HG03378 (cell line): ENCODE results near the gene CIITA.
A peak's percentile ranks its signal among the peaks of the same experiment; 100 is the strongest.
"Not testable (repeated sequence)": the region's sequence is repeated elsewhere in the genome, so short reads cannot be mapped to it uniquely, and the experiment has no call there.

Experiments
- ATAC-seq: cut with Tn5 transposase; IDR thresholded peaks from one replicate; pipeline ENCODE4 v1.9.1; 2021; ENCODE audit warnings: mild to moderate bottlenecking, moderate library complexity; ENCODE audit not compliant: unreplicated experiment

The CIITA gene

DNA sequence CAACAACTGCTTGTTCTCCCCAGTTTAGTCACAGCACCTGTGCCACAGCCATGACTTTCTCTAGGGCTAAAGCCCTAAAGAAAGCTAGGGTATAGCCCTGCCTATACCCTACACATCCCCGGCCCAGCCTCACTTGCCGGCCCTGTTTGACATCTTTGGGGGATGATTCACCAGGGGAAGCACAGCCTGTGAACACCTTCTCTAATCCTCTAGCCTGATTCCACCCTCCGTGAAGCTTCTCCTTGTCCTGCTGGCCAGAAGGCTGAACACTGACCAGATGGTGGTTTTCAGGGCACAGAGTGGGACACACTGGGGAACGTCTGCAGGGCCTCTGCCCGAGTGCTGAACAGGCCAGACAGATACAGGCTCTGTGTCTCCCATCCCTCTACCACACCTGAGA is 73.4 kb downstream of the CIITA start:
- no peak for ATAC-seq

DNA sequence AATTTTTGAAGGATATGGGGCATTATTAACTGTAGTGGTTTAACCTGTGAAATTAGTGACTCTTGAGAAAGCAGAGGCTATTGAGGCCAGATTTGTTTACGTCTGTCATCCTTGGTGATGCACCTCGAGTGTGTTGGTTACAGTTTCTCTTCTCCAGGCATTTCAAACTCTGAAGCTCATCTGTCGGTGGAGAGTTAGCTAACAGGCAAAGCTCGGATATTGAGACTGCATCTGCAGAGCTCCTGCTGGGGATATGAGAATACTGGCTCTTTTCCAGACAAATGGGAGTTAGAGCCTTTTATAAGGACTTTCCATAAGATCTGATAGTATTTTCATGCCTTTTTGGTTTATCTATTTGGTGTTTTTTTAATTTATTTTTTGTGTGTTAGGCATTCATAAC is 74.0 kb downstream of the CIITA start:
- ATAC-seq, result no peak

DNA sequence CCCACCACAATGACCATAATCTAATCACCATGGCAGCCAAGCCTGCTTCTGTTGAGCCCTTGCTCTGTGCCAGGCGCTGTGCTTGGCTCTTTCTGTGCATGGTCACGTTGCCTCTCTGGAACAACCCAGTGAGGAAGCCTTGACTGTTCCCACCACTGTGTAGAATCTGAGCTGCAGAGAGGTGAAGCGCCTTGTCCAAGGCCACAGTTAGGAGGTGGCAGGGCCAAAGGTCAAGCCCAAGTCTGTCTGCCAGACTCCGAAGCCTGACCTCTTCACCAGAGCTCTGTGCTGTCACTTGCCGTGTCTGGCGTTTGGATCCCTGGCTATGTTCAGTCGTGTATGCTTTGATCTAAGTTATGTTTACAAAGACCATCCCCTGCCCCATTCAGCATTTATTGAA is 77.9 kb downstream of the CIITA start:
- ATAC-seq, result no peak

DNA sequence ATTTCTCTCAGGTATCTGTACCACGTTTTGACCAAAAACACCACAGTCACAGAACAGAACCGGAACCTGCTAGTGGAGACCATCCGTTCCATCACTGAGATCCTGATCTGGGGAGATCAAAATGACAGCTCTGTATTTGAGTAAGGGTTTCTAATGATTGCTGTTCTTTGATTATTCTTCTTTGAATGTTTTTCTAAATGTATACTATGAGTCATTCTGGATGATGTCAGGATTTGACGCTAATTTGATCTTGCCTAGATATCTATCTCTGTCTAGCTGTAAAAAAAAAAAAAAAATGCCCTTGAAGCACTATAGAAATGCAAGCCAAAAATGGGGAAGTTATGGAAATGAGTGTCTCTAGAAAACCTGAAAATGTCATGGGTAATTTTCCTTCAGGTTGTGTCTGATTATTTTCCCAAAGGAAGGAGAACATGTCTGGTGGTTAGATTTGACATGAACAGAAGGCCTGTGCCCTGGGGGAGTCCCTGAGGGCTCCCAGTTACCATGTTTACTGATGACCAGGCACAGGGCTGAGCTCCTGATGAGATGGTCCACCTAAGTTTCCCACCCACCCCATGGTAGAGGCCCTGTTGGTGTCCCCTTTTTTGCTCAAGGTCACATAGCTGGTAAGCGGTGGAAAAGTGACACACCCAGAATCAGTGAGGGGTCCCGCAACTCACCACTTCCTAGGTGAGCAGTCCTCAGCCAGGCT is 80.9 kb downstream of the CIITA start:
- peak; percentile 38 for ATAC-seq

DNA sequence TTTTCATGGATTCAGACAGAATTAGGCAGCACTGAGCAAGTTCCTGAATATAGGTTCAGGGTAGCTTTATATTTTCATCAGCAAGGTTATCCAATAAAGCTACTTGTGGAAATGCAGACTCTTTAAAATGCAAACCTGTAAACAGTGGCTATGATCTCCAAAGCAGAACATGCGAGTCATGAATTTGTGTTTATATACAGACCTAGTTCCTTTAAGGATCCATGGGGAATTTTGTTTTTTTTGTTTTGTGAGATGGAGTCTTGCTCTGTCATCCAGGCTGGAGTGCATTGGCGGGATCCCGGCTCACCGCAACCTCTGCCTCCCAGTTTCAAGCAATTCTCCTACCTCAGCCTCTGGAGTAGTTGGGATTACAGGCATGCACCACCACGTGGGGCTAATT is 82.2 kb downstream of the CIITA start:
- no peak for ATAC-seq

DNA sequence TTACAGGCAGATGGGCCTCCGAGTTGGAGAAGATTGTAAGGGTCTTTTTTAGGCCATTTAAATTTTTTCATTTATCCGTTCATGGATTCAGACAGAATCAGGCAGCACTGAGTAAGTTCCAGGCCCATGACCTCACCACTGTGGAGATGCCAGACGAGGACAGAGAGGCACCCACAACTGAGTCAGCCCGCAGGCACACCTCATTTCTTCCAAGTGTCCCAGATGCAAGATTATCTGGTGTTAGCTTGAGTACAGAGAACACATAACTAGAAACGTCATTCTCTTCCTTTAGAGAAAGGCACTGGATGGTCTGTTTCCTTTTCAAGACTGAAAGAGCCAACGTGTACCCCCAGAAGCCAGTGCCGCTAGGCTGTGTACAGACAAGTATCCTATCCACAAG is 84.2 kb downstream of the CIITA start:
- ATAC-seq, result no peak

DNA sequence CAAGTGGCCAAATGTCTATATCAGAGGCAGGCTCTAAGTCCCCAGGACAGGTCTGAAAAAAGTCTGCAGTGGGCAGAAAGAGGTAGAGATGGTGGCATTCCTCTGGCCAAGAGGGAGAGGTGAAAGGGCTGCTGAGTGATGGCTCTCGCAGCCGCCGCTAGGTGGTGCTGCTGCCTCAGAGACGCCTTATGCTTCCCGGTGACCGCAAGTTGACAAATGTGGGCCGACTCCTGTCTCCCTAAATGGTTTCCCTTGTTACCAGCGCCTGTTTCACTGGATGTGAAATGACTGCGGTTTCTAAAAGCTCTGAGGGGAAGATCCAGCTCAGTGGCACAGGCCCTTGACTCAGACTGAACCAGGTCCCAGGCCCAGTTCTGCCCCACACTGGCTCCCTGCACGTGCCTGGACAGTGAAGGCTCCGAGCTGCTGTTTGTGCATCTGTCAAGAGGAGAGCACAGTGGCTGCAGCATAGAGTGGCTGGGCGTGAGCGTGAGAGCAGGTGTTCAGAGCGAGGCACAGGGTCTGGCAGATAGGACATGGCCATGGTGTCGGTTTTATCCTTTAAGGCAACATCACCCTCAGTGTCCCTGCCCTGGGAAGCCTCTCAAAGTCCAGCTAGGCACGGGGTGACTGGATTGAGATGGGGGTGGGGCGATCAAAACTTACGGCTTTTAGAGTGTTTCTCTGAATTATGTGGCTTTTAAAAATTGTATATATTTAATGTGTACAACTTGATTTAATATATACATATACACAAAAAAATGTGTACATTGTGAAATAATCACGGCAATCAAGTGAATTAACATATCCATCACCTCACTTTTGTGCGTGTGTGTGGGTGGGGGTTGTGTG is 87.3 kb downstream of the CIITA start:
- peak; percentile 47 for ATAC-seq

DNA sequence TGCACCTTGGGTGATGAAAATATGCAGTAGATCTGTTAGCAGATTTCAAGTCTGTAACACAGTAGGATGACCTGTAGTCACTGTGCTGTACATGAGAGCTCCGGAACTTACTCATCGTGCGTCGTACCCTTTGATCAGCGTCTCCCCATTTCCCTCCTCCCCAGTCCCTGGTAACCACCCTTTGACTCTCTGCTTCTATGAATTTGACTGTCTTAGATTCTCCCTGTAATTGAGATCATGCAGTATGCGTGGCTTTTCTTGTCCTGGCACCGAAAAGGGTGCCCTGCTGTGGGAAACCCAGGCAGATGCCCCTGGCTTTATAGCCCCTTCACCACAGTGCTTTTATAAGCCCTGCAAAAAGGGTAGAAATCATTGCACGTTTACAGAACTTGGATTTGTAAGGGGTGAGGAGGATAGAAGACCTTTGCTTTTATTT is 87.9 kb downstream of the CIITA start:
- ATAC-seq, result peak; percentile 38

DNA sequence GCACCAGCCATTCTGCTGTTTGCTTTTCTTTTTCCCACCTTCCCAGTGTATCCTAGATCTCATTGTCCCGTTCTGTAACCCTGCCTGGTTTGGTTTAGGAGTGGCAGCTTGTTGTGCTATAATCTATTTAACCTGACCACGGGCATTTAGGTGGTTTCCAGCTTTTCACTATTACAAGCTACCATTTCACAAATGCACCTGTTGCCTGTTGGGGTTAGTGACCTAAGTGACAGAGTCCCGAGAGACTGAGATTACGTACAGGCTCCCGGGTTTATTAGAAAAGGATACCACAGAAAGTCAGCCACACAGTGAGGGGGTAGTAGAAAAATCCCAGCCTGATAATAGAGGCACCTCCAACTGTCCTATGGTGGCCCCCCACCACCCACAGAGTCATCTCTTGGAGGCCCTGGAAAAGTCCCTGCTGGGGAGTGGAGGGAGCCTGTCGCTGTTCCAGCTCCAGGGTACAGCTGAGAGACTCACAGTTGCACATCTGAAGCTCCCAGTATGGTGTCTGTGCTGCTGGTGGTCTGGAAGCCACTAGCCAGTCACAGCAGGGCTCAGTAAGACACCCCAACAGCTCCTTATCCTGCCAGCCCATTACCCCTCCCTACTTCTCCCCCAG is 88.5 kb downstream of the CIITA start:
- peak; percentile 57 for ATAC-seq

DNA sequence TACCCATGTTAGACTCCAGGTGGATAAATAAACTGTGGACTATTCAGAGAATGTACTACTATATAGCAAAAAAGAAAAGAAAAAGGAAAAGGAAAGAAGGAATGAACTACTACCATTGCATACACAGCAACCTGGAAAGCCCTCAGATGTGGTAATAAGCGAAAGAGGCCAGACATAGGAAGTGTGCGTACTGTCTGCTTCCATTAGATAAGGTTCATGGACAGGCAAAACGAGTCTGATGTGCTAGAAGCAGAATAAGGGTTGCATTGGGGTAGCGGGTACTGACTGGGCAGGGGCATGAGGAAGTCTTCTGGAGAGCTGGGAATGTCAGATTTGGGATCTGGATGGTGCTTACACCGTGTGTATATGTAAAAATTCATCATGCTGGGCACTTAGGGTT is 89.1 kb downstream of the CIITA start:
- ATAC-seq, result no peak

DNA sequence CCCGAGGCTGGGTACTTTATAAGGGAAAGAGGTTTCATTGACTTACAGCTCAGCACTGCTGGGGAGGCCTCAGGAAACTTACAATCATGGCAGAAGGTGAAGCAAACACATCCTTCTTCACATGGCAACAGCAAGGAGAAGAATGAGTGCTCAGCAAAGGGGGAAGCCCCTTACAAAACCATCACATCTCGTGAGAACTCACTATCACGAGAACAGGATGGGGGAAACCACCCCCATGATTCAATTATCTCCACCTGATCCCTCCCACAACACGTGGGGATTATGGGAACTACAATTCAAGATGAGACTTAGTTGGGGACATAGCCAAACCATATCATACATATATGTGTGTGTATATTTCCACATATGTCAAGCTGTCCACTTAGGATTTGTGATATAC is 89.6 kb downstream of the CIITA start:
- not testable (repeated sequence) for ATAC-seq

DNA sequence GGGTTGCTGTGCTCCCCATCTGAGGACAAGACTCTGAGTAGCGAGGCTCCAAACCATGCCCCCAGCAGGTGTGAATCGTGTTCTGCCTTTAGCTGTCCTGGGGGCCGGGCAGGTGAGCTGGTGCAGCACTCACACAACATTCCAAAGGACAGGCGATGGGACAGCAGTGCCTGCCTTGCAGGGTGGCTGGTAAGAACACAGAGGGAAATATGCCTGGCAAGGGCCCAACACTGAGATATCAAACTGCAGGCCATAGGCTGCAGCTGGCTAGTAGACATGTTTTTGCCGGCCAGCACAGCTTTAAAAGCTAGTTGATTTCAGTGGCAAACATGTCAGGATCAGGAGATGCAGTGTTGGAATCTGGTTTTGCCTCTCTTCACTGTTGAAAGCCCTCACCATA is 91.0 kb downstream of the CIITA start:
- no peak for ATAC-seq

DNA sequence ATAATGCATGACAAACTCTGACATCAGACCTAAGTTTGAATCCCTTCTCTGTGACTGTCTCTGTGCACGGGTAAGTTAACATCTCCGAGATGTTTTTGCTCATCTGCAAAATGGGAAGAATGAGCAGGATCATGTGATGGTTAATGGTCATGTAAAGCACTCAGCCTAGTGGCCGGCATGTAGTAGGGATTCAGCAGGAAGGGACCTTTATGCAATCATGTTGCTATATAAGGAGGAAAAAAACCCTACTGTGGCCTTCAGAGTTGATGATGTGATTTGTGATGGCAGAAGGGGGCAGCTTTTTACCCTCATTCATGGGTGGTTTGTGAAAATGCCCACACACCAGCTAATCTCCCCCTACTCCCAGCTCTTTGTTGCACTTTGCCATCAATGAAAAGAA is 91.5 kb downstream of the CIITA start:
- no peak for ATAC-seq

DNA sequence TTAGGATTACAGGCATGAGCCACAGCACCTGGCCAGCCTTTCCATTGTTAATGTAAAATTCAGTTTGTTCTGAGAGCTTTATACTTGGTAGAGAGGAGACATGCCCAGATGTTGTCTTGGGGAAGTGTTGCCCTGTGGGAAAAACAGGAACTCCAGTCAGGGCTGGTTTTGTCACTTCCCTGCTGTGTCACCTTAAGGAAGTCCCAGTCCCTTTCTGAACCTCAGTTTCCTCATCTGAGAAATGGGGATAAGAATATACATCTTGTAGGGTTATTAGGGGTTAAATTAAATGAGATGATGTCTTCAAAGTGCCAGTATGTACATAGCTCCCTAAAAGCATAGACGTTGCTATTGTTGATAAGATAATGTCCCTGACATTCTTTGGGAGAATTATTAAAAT is 92.6 kb downstream of the CIITA start:
- no peak for ATAC-seq

DNA sequence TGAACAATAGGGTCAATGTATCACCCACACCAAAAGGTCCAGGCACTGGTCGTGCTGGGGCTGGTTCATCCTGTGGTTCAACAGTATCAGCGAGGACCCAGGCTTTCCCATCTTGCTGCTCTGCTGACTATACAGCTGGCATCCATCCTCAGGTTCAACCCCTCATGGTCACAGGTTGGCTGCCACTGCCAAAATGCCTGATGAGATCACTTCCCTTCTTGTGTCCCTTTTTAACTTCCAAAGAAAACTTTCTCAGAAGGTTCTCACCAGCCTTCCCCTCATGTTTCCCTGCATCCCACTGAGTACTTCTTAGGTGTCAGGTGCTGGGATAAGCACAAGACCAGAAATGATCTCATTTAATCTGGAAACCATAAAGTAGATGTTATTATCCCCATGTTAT is 93.1 kb downstream of the CIITA start:
- no peak for ATAC-seq

DNA sequence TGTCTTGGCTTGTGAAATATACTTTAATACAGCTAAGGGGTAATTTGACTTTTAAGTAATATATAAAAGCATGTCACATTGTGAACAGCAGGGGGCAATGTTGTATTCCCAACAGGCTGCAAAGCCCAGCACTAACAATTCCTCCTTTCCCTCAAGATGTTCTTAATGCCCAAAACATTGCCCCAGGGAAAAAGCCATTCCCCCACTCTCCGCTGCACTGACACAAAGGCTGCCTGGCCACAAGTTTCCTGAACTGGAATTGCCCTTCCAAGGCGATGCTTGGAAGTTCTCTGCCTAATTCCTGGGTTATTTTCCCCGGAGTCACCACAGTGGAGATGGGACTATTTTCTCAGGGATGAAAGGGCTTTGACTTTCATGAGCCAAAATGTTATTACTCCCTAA is 94.6 kb downstream of the CIITA start:
- no peak for ATAC-seq

DNA sequence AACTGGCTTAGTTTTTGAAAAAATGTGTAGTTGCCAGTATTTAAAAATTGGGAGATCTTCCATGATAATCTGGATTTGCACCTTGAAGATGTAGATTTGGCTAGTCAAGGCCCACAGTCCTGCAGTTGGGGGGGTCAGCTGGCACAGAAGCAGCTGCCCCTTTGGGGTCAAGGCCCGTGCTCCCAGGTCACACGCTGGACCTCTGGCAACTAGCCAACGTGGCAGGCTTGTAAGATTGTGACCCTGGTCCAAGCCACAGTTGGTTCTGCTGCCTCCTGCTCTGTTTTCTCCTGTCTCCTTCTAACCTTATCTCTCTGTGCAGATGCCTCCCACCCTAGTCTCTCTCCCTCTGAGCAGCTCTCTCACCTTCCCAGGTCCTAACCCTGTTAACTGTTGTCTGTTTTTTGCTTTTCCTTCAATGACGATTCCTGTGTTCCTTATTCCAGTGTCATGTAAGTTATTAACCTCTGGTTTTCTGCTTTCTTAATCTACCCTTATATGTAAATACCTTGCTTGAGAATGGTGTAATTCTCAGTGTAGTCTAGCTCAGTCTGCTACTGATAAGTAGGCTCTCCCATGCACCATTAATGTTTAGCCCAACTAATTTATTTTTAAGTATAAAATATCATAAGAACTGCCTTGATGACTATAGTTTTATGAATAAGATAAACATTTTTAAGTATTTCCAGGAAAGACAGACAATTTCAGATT is 95.3 kb downstream of the CIITA start:
- no peak for ATAC-seq

DNA sequence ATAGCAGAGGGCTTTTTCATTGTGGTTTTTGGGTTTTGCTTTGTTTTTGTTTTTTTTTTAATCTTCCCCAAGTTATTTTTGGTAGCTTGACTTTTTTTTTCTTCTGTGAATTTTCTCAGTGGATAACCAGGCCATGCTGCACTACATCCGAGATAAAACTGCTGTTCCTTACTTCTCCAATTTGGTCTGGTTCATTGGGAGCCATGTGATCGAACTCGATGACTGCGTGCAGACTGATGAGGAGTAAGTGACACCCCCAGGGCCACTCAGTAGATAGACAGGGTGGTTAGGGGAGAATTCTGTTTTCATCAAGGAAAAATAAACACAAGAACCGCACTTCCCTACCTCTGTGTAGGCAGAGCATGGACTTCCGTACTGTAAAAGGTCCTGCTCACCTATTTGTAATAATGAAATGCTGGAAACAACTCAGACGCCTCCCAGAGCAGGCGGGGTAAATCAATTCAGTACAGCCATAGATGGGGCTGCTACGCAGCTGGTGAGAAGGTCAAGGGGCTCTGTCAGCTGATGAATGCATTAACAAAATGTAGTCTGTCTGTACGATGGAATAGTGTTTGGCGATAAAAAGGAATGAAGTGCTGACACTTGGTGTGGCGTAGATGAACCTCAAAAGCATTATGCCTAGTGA is 95.9 kb downstream of the CIITA start:
- no peak for ATAC-seq

DNA sequence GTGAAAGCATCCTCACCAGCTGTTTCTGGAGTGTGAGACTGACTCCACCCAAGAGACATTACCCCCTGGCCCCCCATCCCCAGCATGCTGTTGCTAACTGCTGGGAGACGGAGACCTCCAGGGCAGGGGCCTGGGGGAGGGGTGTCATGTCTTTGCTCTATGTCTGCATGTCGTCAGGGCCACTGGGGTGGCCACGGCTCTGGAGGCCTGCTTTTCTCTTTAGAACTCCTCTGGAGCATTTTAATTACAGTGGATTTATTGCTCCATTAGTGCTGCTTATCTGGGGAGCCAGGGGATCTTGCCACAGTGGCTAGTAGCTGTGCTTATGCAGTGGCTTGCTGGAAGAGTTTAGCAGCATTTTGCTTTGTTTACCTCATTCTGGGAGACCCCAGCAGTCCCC is 99.6 kb downstream of the CIITA start:
- ATAC-seq, result no peak

DNA sequence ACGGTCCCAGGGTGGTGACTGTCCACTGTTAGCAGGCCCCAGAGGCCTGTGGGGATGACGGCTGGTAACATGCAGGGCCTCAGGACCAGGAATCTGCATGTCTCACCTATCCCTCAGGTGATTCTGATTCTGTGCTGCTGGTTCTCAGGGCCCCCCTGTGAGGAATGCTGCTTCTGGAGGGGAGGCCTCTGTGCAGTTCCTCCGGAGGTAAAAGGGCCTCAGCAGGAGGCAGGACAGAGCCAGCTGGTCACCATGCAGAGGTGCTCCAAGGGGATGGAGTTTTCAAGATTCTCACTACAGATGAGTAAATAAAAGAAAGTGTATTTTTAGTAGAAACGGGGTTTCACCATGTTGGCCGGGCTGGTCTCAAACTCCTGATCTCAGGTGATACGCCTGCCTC is 101.1 kb downstream of the CIITA start:
- ATAC-seq, result no peak
